ENCODE measurements around the gene SARDH.

Gene SARDH

DNA sequence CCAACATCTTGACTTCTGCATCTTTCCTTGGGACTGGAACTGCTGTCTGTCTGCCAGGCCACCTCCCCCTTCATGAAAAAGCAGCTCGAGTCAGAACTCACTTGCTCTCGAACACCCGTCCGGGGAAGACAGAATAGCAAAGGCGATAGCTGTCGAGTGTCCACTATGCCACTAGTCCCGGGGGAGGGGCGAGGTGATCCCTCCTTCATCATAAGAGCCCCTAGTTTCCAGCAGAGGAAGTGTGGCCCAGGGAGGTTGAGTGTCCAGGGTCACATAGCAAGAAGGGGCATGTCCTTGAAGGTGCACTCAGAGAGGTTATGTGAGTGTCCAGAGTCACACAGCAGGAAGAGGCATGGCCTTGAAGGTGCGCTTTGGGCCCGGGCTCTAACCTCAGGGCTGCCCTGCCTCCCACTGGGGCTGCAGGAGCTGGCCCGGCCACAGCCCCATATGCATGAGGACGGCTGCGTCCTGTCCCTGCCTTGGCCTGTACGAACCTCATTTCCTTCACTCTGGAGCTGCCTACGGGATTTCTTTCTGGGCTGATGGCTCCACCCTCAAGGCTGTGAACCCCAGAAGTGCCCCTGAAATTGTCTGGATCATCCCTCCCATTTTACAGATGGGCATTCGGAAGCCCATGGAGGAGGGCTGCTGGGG, 95.3 kb downstream of the SARDH start:
- no peaks in the 10 kb centered on the region for H3K36me3 ChIP-seq (ENCODE audit: insufficient read depth)
- TF ChIP-seq CTCF (conservative IDR thresholded peaks at IDR 0.05; ENCODE audit: low read depth, low read length) = no peak
- no peak overlapping the region for H3K9ac ChIP-seq
- no peak overlapping the region for H2AFZ ChIP-seq (ENCODE audit: low read depth)
- no peak overlapping the region for H3K27ac ChIP-seq
- H4K20me1 ChIP-seq (ENCODE audit: insufficient read depth) = no peaks in the 10 kb centered on the region
- no peaks in the 10 kb centered on the region for H3K79me2 ChIP-seq (ENCODE audit: insufficient read depth, low read depth)
- H3K4me2 ChIP-seq = no peak overlapping the region
- H3K27me3 ChIP-seq (ENCODE audit: insufficient read depth, low read depth) = peaks cover 75% of the 10 kb centered on the region
- no peaks in the 10 kb centered on the region for H3K4me1 ChIP-seq (ENCODE audit: low read depth, poor library complexity, severe bottlenecking)
- H3K4me3 ChIP-seq (IDR thresholded peaks at IDR 0.05; ENCODE audit: insufficient read depth, low read depth, low read length) = no peak overlapping the region

GRCh38 chr9:133641861-133642595, 96.1 kb downstream of the SARDH start:
- no peak overlapping the region for H3K27ac ChIP-seq
- no peak for TF ChIP-seq CTCF (conservative IDR thresholded peaks at IDR 0.05; ENCODE audit: low read depth, low read length)

GRCh38 chr9:133641396-133641655, 96.8 kb downstream of the SARDH start:
- H3K36me3 ChIP-seq (ENCODE audit: insufficient read depth) = no peaks in the 10 kb centered on the region
- H3K4me1 ChIP-seq (ENCODE audit: low read depth, poor library complexity, severe bottlenecking) = no peaks in the 10 kb centered on the region
- H3K27me3 ChIP-seq (ENCODE audit: insufficient read depth, low read depth) = peaks cover 80% of the 10 kb centered on the region
- no peak overlapping the region for H3K27ac ChIP-seq
- H2AFZ ChIP-seq (ENCODE audit: low read depth) = no peak overlapping the region
- no peak overlapping the region for H3K4me2 ChIP-seq
- no peak for TF ChIP-seq CTCF (conservative IDR thresholded peaks at IDR 0.05; ENCODE audit: low read depth, low read length)
- H4K20me1 ChIP-seq (ENCODE audit: insufficient read depth) = no peaks in the 10 kb centered on the region
- H3K79me2 ChIP-seq (ENCODE audit: insufficient read depth, low read depth) = no peaks in the 10 kb centered on the region
- H3K9ac ChIP-seq = no peak overlapping the region
- H3K4me3 ChIP-seq (IDR thresholded peaks at IDR 0.05; ENCODE audit: insufficient read depth, low read depth, low read length) = no peak overlapping the region

More at GRCh38 chr9:133641861-133642595, 96.1 kb downstream of the SARDH start:
- no peaks in the 10 kb centered on the region for H4K20me1 ChIP-seq (ENCODE audit: insufficient read depth)
- peaks cover 79% of the 10 kb centered on the region for H3K27me3 ChIP-seq (ENCODE audit: insufficient read depth, low read depth)
- no peak overlapping the region for H3K9ac ChIP-seq
- no peak overlapping the region for H2AFZ ChIP-seq (ENCODE audit: low read depth)
- no peaks in the 10 kb centered on the region for H3K4me1 ChIP-seq (ENCODE audit: low read depth, poor library complexity, severe bottlenecking)
- H3K79me2 ChIP-seq (ENCODE audit: insufficient read depth, low read depth) = no peaks in the 10 kb centered on the region
- H3K36me3 ChIP-seq (ENCODE audit: insufficient read depth) = no peaks in the 10 kb centered on the region
- H3K4me3 ChIP-seq (IDR thresholded peaks at IDR 0.05; ENCODE audit: insufficient read depth, low read depth, low read length) = no peak overlapping the region
- no peak overlapping the region for H3K4me2 ChIP-seq

- H3K4me1 ChIP-seq (ENCODE audit: low read depth, poor library complexity, severe bottlenecking) = no peaks in the 10 kb centered on the region
- H3K4me2 ChIP-seq = no peak overlapping the region
- no peak overlapping the region for H2AFZ ChIP-seq (ENCODE audit: low read depth)
- no peak overlapping the region for H3K4me3 ChIP-seq (IDR thresholded peaks at IDR 0.05; ENCODE audit: insufficient read depth, low read depth, low read length)
- no peaks in the 10 kb centered on the region for H4K20me1 ChIP-seq (ENCODE audit: insufficient read depth)
- no peak overlapping the region for H3K27ac ChIP-seq
- no peaks in the 10 kb centered on the region for H3K79me2 ChIP-seq (ENCODE audit: insufficient read depth, low read depth)
- no peak overlapping the region for H3K9ac ChIP-seq
- peaks cover 80% of the 10 kb centered on the region for H3K27me3 ChIP-seq (ENCODE audit: insufficient read depth, low read depth)
- H3K36me3 ChIP-seq (ENCODE audit: insufficient read depth) = no peaks in the 10 kb centered on the region
- TF ChIP-seq CTCF (conservative IDR thresholded peaks at IDR 0.05; ENCODE audit: low read depth, low read length) = no peak
Measured at GRCh38 chr9:133640580-133641395, 97.4 kb downstream of the SARDH start.

All from KMS-11 (cell line).